CD4-positive, alpha-beta memory T cell (primary cell): ENCODE results near the gene HTD2. TPM values are rescaled to one million over a fixed set of nuclear protein-coding genes. Genes with fewer than 3 reads are reported as not detected.
"Not testable (repeated sequence)": the region's sequence is repeated elsewhere in the genome, so short reads cannot be mapped to it uniquely, and the experiment has no call there.

Experiments
- CTCF ChIA-PET: fragments of 350-600 bp; sonication (Branson Sonifier 250); formaldehyde crosslinking; loops from one replicate; lab custom pipeline; 2021; ENCODE audit warnings: inconsistent platforms; ENCODE audit not compliant: partially characterized antibody; lab: Charles Lee
- POLR2A ChIA-PET: fragments of 350-600 bp; sonication (Branson Sonifier 250); formaldehyde crosslinking; loops from one replicate; lab custom pipeline; 2021; ENCODE audit not compliant: partially characterized antibody; lab: Charles Lee
- DNase-seq, 5 donors: peaks; one replicate each; pipeline versions ENCODE4 v3.0.0 to v3.0.0-alpha.2; 2020 to 2022; ENCODE audit warnings: mixed read lengths in 1 of 5
- H3K27ac ChIP-seq: one replicate; pipeline ENCODE4 v1.7.0; 2013; ENCODE audit warnings: low read depth, low read length
- H3K27me3 ChIP-seq: 2 replicates; pipeline ENCODE4 v1.7.0; 2013; ENCODE audit warnings: mild to moderate bottlenecking, low read length, moderate library complexity; ENCODE audit not compliant: insufficient read depth
- H3K36me3 ChIP-seq: 2 replicates; pipeline ENCODE4 v1.7.0; 2013; ENCODE audit warnings: mild to moderate bottlenecking, low read length, moderate library complexity; ENCODE audit not compliant: insufficient read depth
- H3K4me1 ChIP-seq: 2 replicates; pipeline ENCODE4 v1.7.0; 2013; ENCODE audit warnings: mild to moderate bottlenecking, low read length, moderate library complexity; ENCODE audit not compliant: insufficient read depth
- H3K4me3 ChIP-seq, 2 donors: one replicate each; pipeline ENCODE4 v1.7.0; 2013; ENCODE audit warnings: low read length in 2 of 2, mild to moderate bottlenecking in 1 of 2
- H3K9me3 ChIP-seq, 2 donors: one replicate each; pipeline ENCODE4 v1.7.0; 2013; ENCODE audit warnings: low read length in 2 of 2, control low read depth in 1 of 2; ENCODE audit not compliant: control insufficient read depth in 1 of 2
- H3K27ac Mint-ChIP-seq, 7 donors: one replicate each; pipeline ENCODE4 v1.8.0; 2020 to 2021; ENCODE audit warnings: mixed read lengths in 7 of 7, mild to moderate bottlenecking in 6 of 7, inconsistent platforms in 3 of 7, moderate library complexity in 3 of 7
- H3K27me3 Mint-ChIP-seq, 2 donors: one replicate each; pipeline ENCODE4 v1.8.0; 2020 to 2021; ENCODE audit warnings: mixed read lengths in 2 of 2
- H3K36me3 Mint-ChIP-seq, 2 donors: one replicate each; pipeline ENCODE4 v1.8.0; 2020 to 2021; ENCODE audit warnings: mixed read lengths in 2 of 2, inconsistent platforms in 1 of 2, mild to moderate bottlenecking in 1 of 2
- H3K4me1 Mint-ChIP-seq, 4 donors: one replicate each; pipeline ENCODE4 v1.8.0; 2020 to 2021; ENCODE audit warnings: mixed read lengths in 4 of 4, mild to moderate bottlenecking in 1 of 4
- H3K4me3 Mint-ChIP-seq, 8 donors: one replicate each; pipeline ENCODE4 v1.8.0; 2020 to 2021; ENCODE audit warnings: mixed read lengths in 8 of 8, mild to moderate bottlenecking in 7 of 8, moderate library complexity in 6 of 8, inconsistent platforms in 3 of 8
- H3K9me3 Mint-ChIP-seq, 8 donors: one replicate each; pipeline ENCODE4 v1.8.0; 2020 to 2021; ENCODE audit warnings: mixed read lengths in 8 of 8, mild to moderate bottlenecking in 5 of 8, inconsistent platforms in 3 of 8, moderate library complexity in 1 of 8
- intact Hi-C: fragments of 100-400 bp; cut with micrococcal nuclease; formaldehyde crosslinking; loops from one replicate; pipeline ENCODE4 v1.15.1; 2023
- polyA plus RNA-seq, 2 donors: library from polyadenylated mRNA; unstranded; fragments of 300-500 nt; fragmentation: Illumina TruSeq; gene quantifications; one replicate each; pipeline ENCODE4 v1.2.3, GENCODE V29; 2021
- total RNA-seq, 2 experiments: library from RNA; stranded (reverse); gene quantifications; one replicate each; pipeline ENCODE4 v1.2.3, GENCODE V29; 2021

HTD2 gene
- total and polyA plus RNA-seq, 4 experiments from 2014 or later: 9.2 to 28.8 (median 17.8) TPM

DNA sequence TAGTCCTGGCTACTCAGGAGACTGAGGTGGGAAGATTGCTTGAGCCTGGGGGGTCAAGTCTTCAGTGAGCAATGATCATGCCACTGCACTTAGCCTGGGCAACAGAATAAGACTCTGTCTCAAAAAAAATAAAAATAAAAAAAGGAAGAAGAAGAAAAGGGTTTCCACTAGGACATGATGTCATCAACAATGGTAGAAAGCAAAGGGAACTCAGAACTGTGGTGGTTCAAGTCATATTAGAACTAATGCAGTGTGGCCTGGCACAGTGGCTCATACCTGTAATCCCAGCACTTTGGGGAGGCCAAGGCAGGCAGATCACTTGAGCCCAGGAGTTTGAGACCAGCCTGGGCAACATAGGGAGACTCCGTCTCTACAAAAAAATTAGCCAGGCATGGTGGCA lies 38.8 kb upstream of the HTD2 start:
- intact Hi-C loops, DNase-seq, H3K27me3 ChIP-seq, H3K4me1 ChIP-seq, H3K27me3 Mint-ChIP-seq, H3K4me1 Mint-ChIP-seq, H3K4me3 Mint-ChIP-seq, H3K9me3 ChIP-seq, H3K27ac ChIP-seq, H3K4me3 ChIP-seq, H3K27ac Mint-ChIP-seq, POLR2A ChIA-PET, H3K9me3 Mint-ChIP-seq, H3K36me3 ChIP-seq: not testable (repeated sequence)
- CTCF ChIA-PET: interaction anchor here (0.5 kb wide), 1 partner anchor 358 kb away, joined by 3 read pairs; no protein-coding TSS in a partner anchor
- H3K36me3 Mint-ChIP-seq: peaks cover 19% of the 10 kb centered on the region in 2 donors

- Mint-ChIP-seq H3K4me1 (no peaks in the 10 kb centered on the region), H3K9me3 (no peaks in the 10 kb centered on the region), H3K4me3 (no peak overlapping the region), H3K27ac (no peak overlapping the region), H3K27me3 (no peaks in the 10 kb centered on the region), H3K36me3 (peaks cover 22 to 35% of the 10 kb centered on the region in 2 donors)
- ChIA-PET CTCF (no interaction called here), POLR2A (no interaction called here)
- H3K4me1 ChIP-seq: no peaks in the 10 kb centered on the region
- H3K27me3 ChIP-seq: no peaks in the 10 kb centered on the region
- intact Hi-C loops: no loop called here
- no peak overlapping the region for H3K4me3 ChIP-seq
- no peaks in the 10 kb centered on the region for H3K36me3 ChIP-seq
- no peak for DNase-seq
- no peaks in the 10 kb centered on the region for H3K9me3 ChIP-seq
- no peak overlapping the region for H3K27ac ChIP-seq
These were observed 37.0 kb upstream of the HTD2 start for GRCh38 chr3:58269356-58269755.

GRCh38 chr3:58270485-58270884 lies 35.8 kb upstream of the HTD2 start:
- Histone ChIP-seq H3K27ac (no peak overlapping the region), H3K9me3 (no peaks in the 10 kb centered on the region), H3K27me3 (no peaks in the 10 kb centered on the region), H3K4me1 (no peaks in the 10 kb centered on the region), H3K4me3 (no peak overlapping the region), H3K36me3 (no peaks in the 10 kb centered on the region)
- H3K4me3 Mint-ChIP-seq: no peak overlapping the region
- H3K4me1 Mint-ChIP-seq: no peaks in the 10 kb centered on the region
- DNase-seq: no peak
- peaks cover 30 to 43% of the 10 kb centered on the region in 2 donors for H3K36me3 Mint-ChIP-seq
- H3K9me3 Mint-ChIP-seq: no peaks in the 10 kb centered on the region
- ChIA-PET POLR2A (no interaction called here), CTCF (no interaction called here)
- intact Hi-C loops: no loop called here
- H3K27me3 Mint-ChIP-seq: no peaks in the 10 kb centered on the region
- no peak overlapping the region for H3K27ac Mint-ChIP-seq

- Histone ChIP-seq H3K4me3 (no peak overlapping the region), H3K4me1 (no peaks in the 10 kb centered on the region), H3K27ac (no peak overlapping the region), H3K9me3 (no peaks in the 10 kb centered on the region), H3K27me3 (no peaks in the 10 kb centered on the region), H3K36me3 (no peaks in the 10 kb centered on the region)
- Mint-ChIP-seq H3K27ac (no peak overlapping the region), H3K27me3 (no peaks in the 10 kb centered on the region), H3K9me3 (peaks cover 0 to 3% (median 2%) of the 10 kb centered on the region in 8 donors), H3K4me3 (no peak overlapping the region), H3K36me3 (peaks cover 37 to 51% of the 10 kb centered on the region in 2 donors), H3K4me1 (no peaks in the 10 kb centered on the region)
- intact Hi-C loops: no loop called here
- POLR2A ChIA-PET: no interaction called here
- no peak for DNase-seq
- CTCF ChIA-PET: no interaction called here
These were observed 34.3 kb upstream of the HTD2 start for GRCh38 chr3:58271901-58272501.

DNA sequence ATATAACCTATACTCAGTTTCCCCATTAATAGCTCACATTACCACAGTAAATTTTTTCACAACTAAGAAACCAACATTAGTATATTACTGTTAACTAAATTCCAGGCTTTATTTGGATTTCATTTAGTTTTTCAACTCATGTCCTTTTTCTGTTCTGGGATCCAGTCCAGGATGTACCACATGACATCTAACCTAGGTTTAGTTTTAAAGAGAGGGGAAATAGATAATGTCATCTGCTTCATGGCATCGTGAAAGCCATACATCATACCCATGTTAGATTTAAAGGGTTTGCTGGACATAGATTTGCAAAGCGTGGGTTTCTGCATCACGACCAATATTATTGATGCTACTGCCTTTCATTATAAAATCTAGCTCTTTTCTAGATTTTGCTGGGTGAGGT lies 33.4 kb upstream of the HTD2 start:
- H3K27ac Mint-ChIP-seq: no peak overlapping the region
- peaks cover 0 to 3% (median 2%) of the 10 kb centered on the region in 8 donors for H3K9me3 Mint-ChIP-seq
- H3K4me1 Mint-ChIP-seq: no peaks in the 10 kb centered on the region
- ChIA-PET POLR2A (no interaction called here), CTCF (no interaction called here)
- no peak for DNase-seq
- peaks cover 34 to 53% of the 10 kb centered on the region in 2 donors for H3K36me3 Mint-ChIP-seq
- no peaks in the 10 kb centered on the region for H3K9me3 ChIP-seq
- no peaks in the 10 kb centered on the region for H3K4me1 ChIP-seq
- H3K27me3 ChIP-seq: no peaks in the 10 kb centered on the region
- H3K4me3 ChIP-seq: no peak overlapping the region
- intact Hi-C loops: no loop called here
- H3K4me3 Mint-ChIP-seq: no peak overlapping the region
- no peaks in the 10 kb centered on the region for H3K27me3 Mint-ChIP-seq
- H3K27ac ChIP-seq: no peak overlapping the region
- no peaks in the 10 kb centered on the region for H3K36me3 ChIP-seq

DNA sequence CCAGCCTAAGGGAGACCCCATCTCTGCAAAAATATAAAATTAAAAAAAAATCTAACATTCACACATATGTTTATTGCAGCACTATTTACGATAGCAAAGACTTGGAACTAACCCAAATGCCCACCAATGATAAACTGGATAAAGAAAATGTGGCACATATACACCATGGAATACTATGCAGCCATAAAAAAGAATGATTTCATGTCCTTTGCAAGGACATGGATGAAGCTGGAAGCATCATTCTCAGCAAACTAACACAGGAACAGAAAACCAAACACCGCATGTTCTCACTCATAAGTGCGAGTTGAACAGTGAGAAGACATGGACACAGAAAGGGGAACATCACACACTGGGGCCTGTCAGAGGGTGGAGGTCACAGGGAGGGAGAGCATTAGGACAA lies 33.0 kb upstream of the HTD2 start:
- CTCF ChIA-PET, H3K27ac Mint-ChIP-seq, H3K9me3 ChIP-seq, H3K4me3 Mint-ChIP-seq, H3K36me3 ChIP-seq, H3K27ac ChIP-seq, H3K4me1 Mint-ChIP-seq, intact Hi-C loops, POLR2A ChIA-PET, H3K4me3 ChIP-seq, DNase-seq, H3K27me3 ChIP-seq, H3K4me1 ChIP-seq, H3K27me3 Mint-ChIP-seq, H3K9me3 Mint-ChIP-seq: not testable (repeated sequence)
- H3K36me3 Mint-ChIP-seq: peaks cover 31 to 54% of the 10 kb centered on the region in 2 donors

GRCh38 chr3:58274027-58274614 lies 32.2 kb upstream of the HTD2 start:
- Histone ChIP-seq H3K4me3 (no peak overlapping the region), H3K4me1 (no peaks in the 10 kb centered on the region), H3K27ac (no peak overlapping the region), H3K9me3 (no peaks in the 10 kb centered on the region), H3K36me3 (no peaks in the 10 kb centered on the region), H3K27me3 (no peaks in the 10 kb centered on the region)
- H3K9me3 Mint-ChIP-seq: peaks cover 0 to 3% (median 2%) of the 10 kb centered on the region in 8 donors
- no peaks in the 10 kb centered on the region for H3K4me1 Mint-ChIP-seq
- no peak for DNase-seq
- intact Hi-C loops: no loop called here
- ChIA-PET CTCF (no interaction called here), POLR2A (no interaction called here)
- H3K4me3 Mint-ChIP-seq: no peak overlapping the region
- H3K27ac Mint-ChIP-seq: no peak overlapping the region
- no peaks in the 10 kb centered on the region for H3K27me3 Mint-ChIP-seq
- H3K36me3 Mint-ChIP-seq: peaks cover 28 to 58% of the 10 kb centered on the region in 2 donors
